GM19438 (cell line): ENCODE measurements around the gene SMIM10L1.
A peak's percentile ranks its signal among the peaks of the same experiment; 100 is the strongest.

Experiments used
- ATAC-seq: cut with Tn5 transposase; IDR thresholded peaks from one replicate; pipeline ENCODE4 v1.9.1; 2021; ENCODE audit warnings: low read depth; ENCODE audit not compliant: unreplicated experiment

Gene SMIM10L1

DNA sequence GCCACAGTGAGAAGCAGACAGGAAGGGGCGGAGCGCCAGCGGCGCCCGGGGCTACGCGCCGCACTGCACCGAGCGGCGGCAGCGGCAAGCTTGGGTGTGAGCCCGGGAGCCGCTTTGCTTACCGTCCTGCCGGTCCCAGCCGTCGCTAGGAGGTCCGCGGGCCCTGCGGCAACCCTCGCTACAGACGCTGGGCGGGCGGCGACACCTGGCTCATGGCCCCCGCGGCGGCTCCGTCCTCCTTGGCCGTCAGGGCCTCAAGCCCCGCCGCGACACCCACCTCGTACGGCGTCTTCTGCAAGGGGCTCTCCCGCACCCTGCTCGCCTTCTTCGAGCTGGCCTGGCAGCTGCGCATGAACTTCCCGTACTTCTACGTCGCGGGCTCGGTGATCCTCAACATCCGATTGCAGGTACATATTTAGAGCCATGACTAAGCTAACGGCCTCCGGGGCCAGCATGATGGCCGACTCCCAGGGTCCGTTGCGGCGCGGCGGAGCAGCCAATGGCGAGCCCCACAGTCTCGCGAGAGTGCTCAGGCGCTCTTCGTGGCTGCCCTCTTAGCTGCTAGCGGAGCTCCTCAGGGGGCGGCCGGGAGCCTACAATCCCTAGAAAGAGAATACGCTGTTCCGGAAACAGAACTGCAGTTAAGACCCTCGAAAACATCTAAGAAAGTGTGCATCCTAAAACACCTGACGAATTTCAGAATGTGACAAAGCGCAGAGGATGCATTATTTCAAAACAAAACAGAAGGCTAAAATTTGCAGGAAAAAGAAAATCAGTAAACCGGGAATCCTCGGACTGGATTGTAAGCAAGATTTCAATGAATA lies at the start of gene SMIM10L1:
TSS of gene SMIM10L1 (plus strand) at position 50 of the 824 bp plus-strand sequence. CDS start at position 213, 163 bp downstream.
- peak; percentile 99 for ATAC-seq

- no peak for ATAC-seq
These were observed 40.6 kb upstream of the SMIM10L1 start for GRCh38 chr12:11130382-11130781.

DNA sequence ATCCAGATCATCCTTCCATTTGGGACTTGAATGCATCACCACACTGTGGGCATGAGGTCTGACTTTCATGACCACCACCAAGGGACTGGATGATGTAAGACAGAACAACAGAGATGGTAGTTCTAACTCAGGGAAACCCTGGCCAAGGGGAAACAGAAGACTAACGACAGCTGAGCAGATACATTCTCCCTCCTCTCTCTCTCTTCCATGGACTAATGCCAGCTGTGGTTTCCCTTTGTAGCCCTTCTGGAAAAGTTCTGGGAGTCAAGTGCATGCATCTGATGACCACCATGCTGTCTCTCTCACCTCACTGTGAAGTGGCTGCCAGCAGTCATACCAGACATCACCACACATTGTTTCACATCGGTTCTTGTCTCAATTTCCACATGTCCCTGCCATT lies 40.0 kb upstream of the SMIM10L1 start:
- no peak for ATAC-seq

DNA sequence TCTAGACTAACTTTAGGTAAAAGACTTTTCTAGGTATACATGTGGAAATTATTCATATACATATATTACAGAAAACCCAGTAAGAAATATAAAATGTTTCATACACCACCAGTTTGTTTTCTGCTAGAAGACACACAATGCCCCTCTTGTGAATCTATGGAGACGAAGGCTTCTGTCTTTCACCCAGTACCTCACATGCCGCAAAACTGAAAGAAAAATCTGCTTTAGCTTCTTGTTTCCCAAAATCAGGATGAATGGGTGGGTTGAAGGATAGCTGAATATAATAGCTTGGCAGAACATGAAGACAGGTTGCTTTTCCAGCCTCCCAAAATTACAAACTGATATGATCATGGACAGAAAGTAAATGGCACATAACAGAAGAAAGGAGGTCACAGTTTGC lies 37.8 kb upstream of the SMIM10L1 start:
- no peak for ATAC-seq

- no peak for ATAC-seq
These were observed 37.2 kb upstream of the SMIM10L1 start for GRCh38 chr12:11133816-11134215.

DNA sequence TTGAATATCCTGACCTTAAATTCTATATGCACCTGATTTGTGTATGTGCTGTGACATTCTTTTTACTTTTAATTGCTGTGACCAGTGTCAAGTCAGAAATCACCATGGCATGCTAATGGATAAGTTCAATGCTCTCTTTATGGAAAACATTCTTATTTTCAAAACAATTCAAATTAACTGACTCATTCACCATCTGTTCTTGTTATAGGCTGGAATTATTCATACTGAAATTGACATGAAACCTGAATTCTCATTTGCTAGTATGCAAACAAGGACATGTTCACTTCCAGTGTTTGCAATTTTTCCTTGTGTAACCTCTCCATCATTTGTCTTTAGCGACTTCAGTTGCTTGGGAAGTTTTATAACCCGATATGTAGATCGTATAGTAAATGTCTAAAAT lies 36.7 kb upstream of the SMIM10L1 start, which contains the start of gene TAS2R30:
TSS of gene TAS2R30 (minus strand) at position 340 of the 400 bp plus-strand sequence. CDS start 400 bp downstream, outside the sequence.
- ATAC-seq: no peak

DNA sequence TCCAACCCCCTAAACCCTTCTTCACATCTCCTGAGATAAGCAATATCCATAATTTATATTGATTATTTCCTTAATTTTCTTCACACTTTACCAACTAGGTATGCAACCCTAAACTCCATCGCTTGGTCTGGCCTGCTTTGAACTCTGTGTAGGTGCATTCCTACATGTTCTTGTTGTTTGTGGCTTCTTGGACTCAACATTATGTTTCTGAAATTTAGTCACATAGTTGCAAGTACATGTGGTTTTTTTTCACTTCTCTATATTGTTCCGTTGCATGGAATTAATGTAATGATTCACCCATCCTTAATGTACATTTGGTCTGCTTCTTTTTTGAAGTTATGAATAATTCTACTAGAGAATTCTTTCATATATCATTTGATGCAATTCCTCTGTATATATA lies 34.9 kb upstream of the SMIM10L1 start:
- ATAC-seq: no peak

DNA sequence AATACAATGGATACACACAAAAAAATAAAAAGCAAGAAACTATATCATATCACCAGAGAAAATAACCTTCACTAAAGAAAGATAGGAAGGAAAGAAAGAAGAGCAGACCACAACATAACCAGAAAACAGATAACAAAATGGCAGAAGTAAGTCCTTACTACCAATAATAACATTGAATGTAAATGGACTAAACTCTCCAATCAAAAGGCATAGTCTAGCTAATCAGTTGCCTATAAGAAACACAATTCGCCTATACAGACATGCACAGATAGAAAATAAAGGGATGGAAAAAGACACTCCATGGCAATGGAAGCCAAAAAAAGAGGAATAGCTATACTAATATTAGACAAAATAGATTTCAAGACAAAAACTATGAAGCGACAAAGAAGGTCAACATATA lies 27.6 kb upstream of the SMIM10L1 start:
- no peak for ATAC-seq

DNA sequence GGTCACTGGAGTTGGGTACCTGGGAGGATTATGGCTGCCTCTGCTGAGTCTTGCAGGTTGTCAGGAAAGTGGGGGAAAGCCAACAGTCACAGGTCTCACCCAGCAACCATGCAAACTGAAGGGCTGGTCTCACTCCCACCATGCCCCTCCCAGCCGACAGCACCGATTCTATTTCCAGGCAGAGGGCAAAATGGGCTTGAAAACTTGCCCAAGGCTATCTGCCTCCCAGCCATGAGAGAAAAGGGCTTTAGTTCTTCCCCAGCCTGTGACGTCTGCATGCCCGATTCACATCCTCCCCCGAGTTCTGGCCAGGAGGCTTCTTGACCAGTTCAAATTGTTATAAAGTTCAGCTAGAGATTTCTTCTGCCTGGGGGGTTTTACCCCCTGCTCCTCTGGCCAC lies 26.7 kb upstream of the SMIM10L1 start:
- no peak for ATAC-seq

DNA sequence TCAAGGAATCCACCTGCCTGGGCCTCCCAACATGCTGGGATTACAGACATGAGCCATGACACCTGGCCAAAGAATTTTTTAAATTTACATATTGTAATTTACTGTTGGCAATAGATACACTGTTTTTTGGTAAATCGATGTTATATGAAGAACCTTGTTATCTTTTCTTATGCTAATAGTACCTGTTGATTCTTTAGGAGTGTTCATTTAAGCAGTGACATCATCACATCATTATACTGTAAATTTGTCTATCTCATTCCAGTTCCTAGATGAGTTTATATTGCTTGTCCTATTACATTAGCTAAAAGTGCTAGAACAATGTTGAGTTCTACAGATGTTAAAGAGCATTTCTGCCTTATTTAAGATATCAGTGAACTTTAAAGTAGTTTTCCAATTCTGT lies 23.6 kb upstream of the SMIM10L1 start:
- ATAC-seq: no peak

GRCh38 chr12:11150832-11151231 lies 20.2 kb upstream of the SMIM10L1 start:
- ATAC-seq: no peak

GRCh38 chr12:11152725-11153124 lies 18.3 kb upstream of the SMIM10L1 start:
- ATAC-seq: no peak

DNA sequence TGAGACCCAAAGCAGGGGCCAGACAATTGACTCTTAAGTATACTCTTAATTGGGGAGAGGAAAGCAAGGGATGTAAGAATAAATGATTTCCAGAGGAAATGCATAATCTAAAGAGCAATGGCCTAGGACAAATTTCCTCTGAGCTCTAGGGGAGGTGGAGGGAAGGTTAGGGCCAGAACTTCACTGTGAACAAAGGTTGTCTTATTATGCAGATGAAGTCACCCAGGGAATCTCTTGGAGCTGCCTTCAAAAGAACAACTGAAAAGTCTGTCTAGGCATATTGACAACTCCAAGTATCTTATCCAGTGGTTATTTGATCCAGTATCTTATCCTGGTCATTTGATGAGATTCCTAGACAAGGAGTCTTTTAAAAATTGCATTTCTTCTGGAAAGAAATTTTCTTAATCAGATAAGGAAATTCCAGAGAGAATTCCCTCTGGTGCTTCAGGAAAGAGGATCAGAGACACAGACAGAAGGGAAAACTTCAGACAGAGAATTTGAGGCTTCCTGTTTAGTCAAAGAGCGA lies 16.5 kb upstream of the SMIM10L1 start:
- ATAC-seq: no peak

DNA sequence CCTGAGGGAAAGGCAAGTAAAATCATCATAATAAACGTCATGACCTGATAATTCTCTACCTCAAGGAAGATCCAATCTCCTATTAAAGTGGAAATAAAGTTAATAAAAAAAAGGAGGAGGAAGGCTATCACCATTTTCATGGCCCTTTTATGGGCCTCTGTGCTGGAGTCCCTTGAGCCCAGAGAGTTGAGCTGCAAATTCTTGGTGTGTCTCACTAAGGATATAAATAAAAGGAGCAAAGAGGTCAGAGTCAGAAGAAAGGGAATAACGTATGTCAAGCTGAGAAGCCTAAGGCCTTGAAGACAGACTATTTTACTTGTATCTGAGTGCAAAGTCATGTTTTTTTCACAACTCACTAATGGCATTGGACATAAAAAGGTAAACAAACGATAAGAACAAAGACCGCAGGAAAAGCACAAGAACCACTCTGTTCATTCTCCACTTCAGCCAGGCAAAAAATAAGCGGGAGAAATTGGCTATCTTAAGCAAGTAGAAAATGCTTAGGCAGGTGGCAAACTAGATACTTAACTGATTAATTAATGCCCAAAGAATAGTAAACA lies 12.0 kb upstream of the SMIM10L1 start:
- no peak for ATAC-seq

- no peak for ATAC-seq
These were observed 8.5 kb upstream of the SMIM10L1 start for GRCh38 chr12:11162502-11162901.

GRCh38 chr12:11164384-11164783 lies 6.6 kb upstream of the SMIM10L1 start:
- no peak for ATAC-seq

GRCh38 chr12:11166300-11166699 lies 4.7 kb upstream of the SMIM10L1 start:
- ATAC-seq: no peak

DNA sequence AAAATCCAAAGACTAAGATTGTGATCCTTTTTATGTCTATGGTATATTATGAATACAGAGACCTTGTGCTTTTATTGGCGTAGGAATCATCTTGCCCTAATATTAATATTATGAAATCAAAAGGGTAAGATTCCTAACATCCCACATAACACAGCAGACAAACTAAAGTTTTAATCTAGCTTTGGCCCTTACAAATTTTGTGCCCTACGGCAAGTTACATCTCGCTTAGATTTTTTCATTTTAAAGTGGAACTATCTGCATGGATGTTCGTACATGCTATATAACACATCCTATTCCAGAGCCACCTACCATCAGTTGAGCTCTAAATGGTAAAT lies 217 bp upstream of the SMIM10L1 start:
- ATAC-seq: no peak

- no peak for ATAC-seq
These were observed 1.1 kb downstream of the SMIM10L1 start for GRCh38 chr12:11171969-11172675.

- ATAC-seq: no peak
These were observed 3.0 kb downstream of the SMIM10L1 start for GRCh38 chr12:11174022-11174421.

- no peak for ATAC-seq
These were observed 7.3 kb downstream of the SMIM10L1 start for GRCh38 chr12:11178250-11178649.
